H1 (cell line): ENCODE results near the gene RAB3A. TPM values are rescaled to one million over a fixed set of nuclear protein-coding genes. Genes with fewer than 3 reads are reported as not detected.

Experiments used
- CTCF ChIA-PET: fragments of 300-600 bp; sonication (Branson Sonifier 250); formaldehyde crosslinking; loops from one replicate; lab custom pipeline; 2021; ENCODE audit not compliant: partially characterized antibody; lab: Charles Lee
- POLR2A ChIA-PET: fragments of 300-600 bp; sonication (Branson Sonifier 250); formaldehyde crosslinking; loops from one replicate; lab custom pipeline; 2021; ENCODE audit warnings: inconsistent platforms; ENCODE audit not compliant: partially characterized antibody; lab: Charles Lee
- DNase-seq, 2 experiments: peaks; one replicate each; pipeline versions ENCODE4 v3.0.0 to v3.0.0-alpha.2; 2010 to 2022; ENCODE audit warnings: low spot score in 2 of 2, low read depth in 1 of 2, mixed read lengths in 1 of 2
- FAIRE-seq: peaks from 2 replicates; lab custom pipeline; 2011; peaks lifted over from hg19 to GRCh38; lab: Jason Lieb, UNC
- H2AFZ ChIP-seq: 2 replicates; pipeline ENCODE4 v1.8.1; 2012; ENCODE audit warnings: low read length, inconsistent platforms
- H2AK5ac ChIP-seq: 2 replicates; pipeline ENCODE4 v1.6.1; 2013; ENCODE audit warnings: low read depth, low read length
- H2BK120ac ChIP-seq: replicated peaks from 2 replicates; pipeline ENCODE3; 2013; ENCODE audit warnings: low read depth, low read length, inconsistent platforms
- H2BK12ac ChIP-seq: 2 replicates; pipeline ENCODE4 v1.6.1; 2013; ENCODE audit warnings: low read depth, low read length
- H2BK15ac ChIP-seq: 2 replicates; pipeline ENCODE4 v1.6.1; 2013; ENCODE audit warnings: low read length
- H2BK20ac ChIP-seq: 2 replicates; pipeline ENCODE4 v1.6.1; 2013; ENCODE audit warnings: low read length
- H2BK5ac ChIP-seq: 2 replicates; pipeline ENCODE4 v1.6.1; 2013; ENCODE audit warnings: low read depth, low read length
- H3K14ac ChIP-seq: 2 replicates; pipeline ENCODE4 v1.6.1; 2013; ENCODE audit warnings: inconsistent platforms; ENCODE audit not compliant: insufficient read length
- H3K18ac ChIP-seq: 2 replicates; pipeline ENCODE4 v1.6.1; 2013; ENCODE audit warnings: low read length; ENCODE audit errors: extremely low read depth
- H3K23ac ChIP-seq: 2 replicates; pipeline ENCODE4 v1.6.1; 2013; ENCODE audit warnings: inconsistent platforms; ENCODE audit not compliant: insufficient read length
- H3K23me2 ChIP-seq: 2 replicates; pipeline ENCODE4 v1.6.1; 2013; ENCODE audit warnings: low read depth, low read length
- H3K27ac ChIP-seq: 2 replicates; pipeline ENCODE4 v1.6.1; 2011; ENCODE audit warnings: low read depth, low read length, inconsistent platforms
- H3K27me3 ChIP-seq, 4 experiments: replicated peaks in 1 of 4; 1 replicate in 1 of 4; 2 replicates in 3 of 4; pipeline versions ENCODE4 v1.6.1 to v1.8.1; 2011 to 2013; ENCODE audit warnings: low read length in 3 of 4, mild to moderate bottlenecking in 3 of 4, inconsistent platforms in 2 of 4, mixed read lengths in 2 of 4, moderate library complexity in 1 of 4; ENCODE audit not compliant: control insufficient read depth in 3 of 4, insufficient read depth in 3 of 4; ENCODE audit errors: extremely low read depth in 1 of 4
- H3K36me3 ChIP-seq, 4 experiments: 2 replicates each; pipeline versions ENCODE4 v1.6.1 to v1.8.1; 2011 to 2013; ENCODE audit warnings: mild to moderate bottlenecking in 4 of 4, low read length in 3 of 4, moderate library complexity in 2 of 4, control low read depth in 1 of 4, inconsistent platforms in 1 of 4; ENCODE audit not compliant: insufficient read depth in 4 of 4, control insufficient read depth in 2 of 4
- H3K4ac ChIP-seq: replicated peaks from 2 replicates; pipeline ENCODE3; 2013; ENCODE audit warnings: low read length, low read depth, mixed read lengths, inconsistent platforms; ENCODE audit not compliant: insufficient read length
- H3K4me1 ChIP-seq, 4 experiments: replicated peaks in 1 of 4; 1 replicate in 1 of 4; 2 replicates in 3 of 4; pipeline versions ENCODE4 v1.6.1 to v1.8.1; 2011 to 2013; ENCODE audit warnings: low read length in 3 of 4, inconsistent platforms in 2 of 4, mixed read lengths in 1 of 4; ENCODE audit not compliant: insufficient read depth in 4 of 4, control insufficient read depth in 3 of 4
- H3K4me2 ChIP-seq, 2 experiments: 2 replicates each; pipeline versions ENCODE4 v1.6.1 to v1.8.1; 2011 to 2013; ENCODE audit warnings: low read depth in 2 of 2, low read length in 2 of 2, control low read depth in 1 of 2, inconsistent platforms in 1 of 2, mild to moderate bottlenecking in 1 of 2; ENCODE audit not compliant: insufficient read depth in 1 of 2
- H3K4me3 ChIP-seq, 4 experiments: fragments of 200-600, 300-600 bp in 1 of 4; sonication (generic), shearing (Covaris generic), sonication (Bioruptor Twin) in 1 of 4; 2 replicates each; pipeline versions ENCODE4 v1.5.1 to v1.8.1; 2011 to 2016; ENCODE audit warnings: low read length in 4 of 4, low read depth in 3 of 4, control low read depth in 2 of 4, inconsistent platforms in 2 of 4, mild to moderate bottlenecking in 2 of 4, mixed read lengths in 1 of 4, moderate library complexity in 1 of 4; ENCODE audit not compliant: insufficient read depth in 2 of 4; ENCODE audit errors: extremely low read depth in 1 of 4
- H3K56ac ChIP-seq: replicated peaks from 2 replicates; pipeline ENCODE3; 2013; ENCODE audit warnings: low read depth, mild to moderate bottlenecking, mixed read lengths, low read length, inconsistent platforms; ENCODE audit not compliant: insufficient read length
- H3K79me1 ChIP-seq: 2 replicates; pipeline ENCODE4 v1.6.1; 2013; ENCODE audit warnings: low read depth, low read length, control low read depth
- H3K79me2 ChIP-seq, 2 experiments: 2 replicates each; pipeline versions ENCODE4 v1.6.1 to v1.8.1; 2012 to 2013; ENCODE audit warnings: low read length in 2 of 2, mild to moderate bottlenecking in 2 of 2, inconsistent platforms in 1 of 2; ENCODE audit not compliant: insufficient read depth in 2 of 2, control insufficient read depth in 1 of 2
- H3K9ac ChIP-seq, 4 experiments: replicated peaks in 1 of 4; 1 replicate in 1 of 4; 2 replicates in 3 of 4; pipeline versions ENCODE4 v1.6.1 to v1.8.1; 2011 to 2013; ENCODE audit warnings: low read depth in 3 of 4, low read length in 3 of 4, control low read depth in 2 of 4, mild to moderate bottlenecking in 2 of 4, moderate library complexity in 2 of 4, inconsistent platforms in 1 of 4; ENCODE audit errors: extremely low read depth in 1 of 4
- H3K9me3 ChIP-seq, 2 experiments: 2 replicates each; pipeline versions ENCODE4 v1.6.1 to v1.8.1; 2012 to 2013; ENCODE audit warnings: mild to moderate bottlenecking in 2 of 2, moderate library complexity in 2 of 2, control low read depth in 1 of 2, inconsistent platforms in 1 of 2, low read depth in 1 of 2, low read length in 1 of 2, mixed read lengths in 1 of 2; ENCODE audit not compliant: insufficient read depth in 2 of 2
- H4K20me1 ChIP-seq, 2 experiments: replicated peaks in 1 of 2; 2 replicates each; pipeline versions ENCODE3 to v1.8.1; 2011 to 2013; ENCODE audit warnings: inconsistent platforms in 2 of 2, low read length in 2 of 2, mild to moderate bottlenecking in 1 of 2; ENCODE audit not compliant: insufficient read depth in 2 of 2, control insufficient read depth in 1 of 2
- H4K5ac ChIP-seq: 2 replicates; pipeline ENCODE4 v1.6.1; 2013; ENCODE audit warnings: low read length, low read depth, mixed read lengths, inconsistent platforms; ENCODE audit not compliant: insufficient read length
- H4K8ac ChIP-seq: 2 replicates; pipeline ENCODE4 v1.8.0; 2013; ENCODE audit warnings: mild to moderate bottlenecking, moderate library complexity, low read length, inconsistent platforms; ENCODE audit not compliant: insufficient read depth; ENCODE audit errors: extremely low read depth
- H4K91ac ChIP-seq: replicated peaks from 2 replicates; pipeline ENCODE3; 2013; ENCODE audit warnings: low read length, mixed read lengths, inconsistent platforms; ENCODE audit not compliant: insufficient read length
- KDM1A ChIP-seq: fragments of 200-600, 300-600 bp; sonication (generic); IDR thresholded peaks from 2 replicates; pipeline ENCODE4 v1.7.1; 2016; ENCODE audit warnings: mild to moderate bottlenecking, low read length, borderline replicate concordance
- MAFK ChIP-seq: IDR thresholded peaks from 2 replicates; pipeline ENCODE4 v1.6.1; 2012; ENCODE audit warnings: low read depth, mild to moderate bottlenecking, improper control_type of control experiment, low read length
- NRF1 ChIP-seq: IDR thresholded peaks from 2 replicates; pipeline ENCODE4 v1.6.1; 2011; ENCODE audit warnings: mild to moderate bottlenecking, low read depth, low read length, improper control_type of control experiment
- POLR2AphosphoS5 ChIP-seq: IDR thresholded peaks from 2 replicates; pipeline ENCODE4 v1.6.1; 2011; ENCODE audit warnings: low read depth, low read length
- RBBP5 ChIP-seq: IDR thresholded peaks from 2 replicates; pipeline ENCODE4 v1.7.1; 2012; ENCODE audit warnings: low read depth, mild to moderate bottlenecking, inconsistent platforms, low read length, moderate library complexity, borderline replicate concordance
- RXRA ChIP-seq: IDR thresholded peaks from 2 replicates; pipeline ENCODE4 v1.6.1; 2011; ENCODE audit warnings: low read depth, mild to moderate bottlenecking, low read length, moderate library complexity; ENCODE audit not compliant: insufficient read depth
- TCF12 ChIP-seq: IDR thresholded peaks from 2 replicates; pipeline ENCODE4 v1.6.1; 2011; ENCODE audit warnings: low read depth, mild to moderate bottlenecking, low read length
- WGBS, 2 experiments: shearing (Covaris generic) in 1 of 2; methylation state at CpG; one replicate each; pipeline versions ENCODE4 v1.1.6 to v1.1.7; 2013 to 2015; ENCODE audit warnings: low lambda C conversion rate in 2 of 2, mixed read lengths in 2 of 2, inconsistent platforms in 1 of 2, low coverage in 1 of 2, missing lambda C conversion rate in 1 of 2; ENCODE audit not compliant: insufficient replicate concordance in 2 of 2, insufficient coverage in 1 of 2, insufficient read length in 1 of 2; ENCODE audit errors: extremely low coverage in 1 of 2, missing lambda C conversion rate in 1 of 2; 5-methylcytosine and 5-hydroxymethylcytosine counted together
- polyA plus RNA-seq, 7 experiments: library from polyadenylated mRNA; depleted of rRNA in 3 of 7; stranded (reverse) in 5 of 7; unstranded in 2 of 7; fragments of >200 nt in 5 of 7; fragments of 200-250 nt in 2 of 7; gene quantifications; 1 replicate in 5 of 7; 2 replicates in 1 of 7; 4 replicates in 1 of 7; pipeline versions ENCODE4 v1.2.1 to v1.2.3, GENCODE V29; 2011 to 2013; ENCODE audit warnings: missing spikeins in 2 of 7, mixed read lengths in 2 of 7
- total RNA-seq: library from RNA; stranded (reverse); fragmentation: NEBNext Ultra II Directional; extraction: Animal tissue kit (Norgen Biotek cat#: 25700); gene quantifications from 2 replicates; pipeline ENCODE4 v1.2.1, GENCODE V29; 2021

Gene RAB3A
- total and polyA plus RNA-seq, 2 of the 8 experiments (the other 6 are each of a cell fraction or from before 2014, with no cell fraction given), result 13.6 to 14.2 TPM

DNA sequence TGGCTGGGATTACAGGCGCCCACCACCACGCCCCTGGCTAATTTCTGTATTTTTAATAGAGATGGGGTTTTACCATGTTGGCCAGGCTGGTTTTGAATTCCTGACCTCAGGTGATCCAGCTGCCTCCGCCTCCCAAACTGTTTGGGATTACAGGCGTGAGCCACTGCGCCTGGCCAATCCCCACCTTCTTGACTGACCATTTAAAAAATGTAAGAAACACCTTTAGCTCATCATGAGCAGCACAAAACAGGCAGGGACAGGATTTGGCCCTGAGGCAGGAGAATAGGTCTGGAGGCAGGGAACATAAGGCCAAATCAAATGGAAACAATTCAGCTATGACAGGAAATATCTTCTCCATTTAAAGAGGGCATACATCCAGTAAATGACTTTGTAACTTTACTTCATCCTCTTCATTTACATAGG lies 12.2 kb downstream of the RAB3A start:
- H3K56ac ChIP-seq, result no peak overlapping the region
- H3K36me3 ChIP-seq, result peaks cover 0 to 11% (median 6%) of the 10 kb centered on the region in 4 experiments; a peak in 5 of 8 replicates
- no peak for FAIRE-seq
- H4K91ac ChIP-seq, result no peak overlapping the region
- H3K4me3 ChIP-seq, result no peak overlapping the region
- H3K4me2 ChIP-seq, result peak overlapping the region in 1 of 2 experiments; percentile 93; a peak in 1 of 4 replicates
- no peak overlapping the region for H2BK12ac ChIP-seq
- POLR2A ChIA-PET, result interaction anchor here (0.6 to 5.8 kb wide), 9 partner anchors 9 to 196 kb away, joined by 3 to 38 read pairs (median 4); partner anchors contain the start of genes IFI30 and JUND
- H3K23ac ChIP-seq, result no peak overlapping the region
- DNase-seq, result no peak
- peaks cover 6% of the 10 kb centered on the region; the same call in 1 of the 2 replicates for H3K79me1 ChIP-seq
- H3K27ac ChIP-seq, result no peak overlapping the region
- H3K9me3 ChIP-seq, result no peaks in the 10 kb centered on the region
- no peak overlapping the region for H2BK15ac ChIP-seq
- WGBS, 2 experiments, result 88% methylated on average over 5 of the region's 5 CpGs; no CpG with 5 or more reads in 1 of the 2 experiments
- no peak overlapping the region for H2AFZ ChIP-seq
- no peaks in the 10 kb centered on the region for H3K27me3 ChIP-seq
- H3K14ac ChIP-seq, result no peak overlapping the region
- no peak overlapping the region for H4K8ac ChIP-seq
- CTCF ChIA-PET, result interaction anchor here (0.6 to 2.8 kb wide), 22 partner anchors 9 to 253 kb away, joined by 3 to 20 read pairs (median 4); partner anchors contain the start of genes IFI30, JUND and RAB3A
- no peak overlapping the region for H3K18ac ChIP-seq
- no peak overlapping the region for H2AK5ac ChIP-seq
- no peak overlapping the region for H4K5ac ChIP-seq
- no peak overlapping the region for H2BK120ac ChIP-seq
- no peak overlapping the region for H2BK20ac ChIP-seq
- H3K79me2 ChIP-seq, result peaks cover 0 to 4% of the 10 kb centered on the region in 2 experiments; a peak in 1 of 4 replicates
- H3K9ac ChIP-seq, result peak overlapping the region in 1 of 4 experiments; percentile 21; a peak in 1 of 7 replicates
- peaks cover 10% of the 10 kb centered on the region for H3K23me2 ChIP-seq
- H3K4ac ChIP-seq, result no peak overlapping the region
- peaks cover 5 to 12% (median 8%) of the 10 kb centered on the region in 4 experiments for H3K4me1 ChIP-seq
- H4K20me1 ChIP-seq, result peaks cover 3 to 18% of the 10 kb centered on the region in 2 experiments
- H2BK5ac ChIP-seq, result no peak overlapping the region
- TF ChIP-seq NRF1 (no peak), TCF12 (no peak), KDM1A (no peak), POLR2AphosphoS5 (no peak), RBBP5 (no peak), RXRA (no peak), MAFK (no peak)
